OCI-LY1 (cell line): ENCODE data around the gene RNF183.

ENCODE experiments used
- H2AFZ ChIP-seq: fragments of 200-600 bp; sonication (generic), shearing (Covaris generic); 2 replicates; pipeline ENCODE4 v1.6.0; 2014; ENCODE audit warnings: antibody characterized with exemption, mild to moderate bottlenecking, low read length
- H3F3A ChIP-seq: fragments of 200-600 bp; sonication (generic), shearing (Covaris generic); 2 replicates; pipeline ENCODE4 v1.6.0; 2014; ENCODE audit warnings: mild to moderate bottlenecking, antibody characterized with exemption, low read length, moderate library complexity; ENCODE audit not compliant: insufficient read depth
- H3K27ac ChIP-seq: fragments of 200-600 bp; sonication (generic); 2 replicates; pipeline ENCODE4 v1.5.1; 2014; ENCODE audit warnings: low read length, mixed run types, mild to moderate bottlenecking, low read depth; ENCODE audit not compliant: poor library complexity, severe bottlenecking
- H3K27me3 ChIP-seq: fragments of 200-600 bp; sonication (generic); 2 replicates; pipeline ENCODE4 v1.6.0; 2014; ENCODE audit warnings: antibody characterized with exemption, mild to moderate bottlenecking, low read length, moderate library complexity; ENCODE audit not compliant: insufficient read depth
- H3K36me3 ChIP-seq: fragments of 200-600 bp; sonication (generic); 2 replicates; pipeline ENCODE4 v1.6.1; 2014; ENCODE audit warnings: mild to moderate bottlenecking, antibody characterized with exemption, low read length, moderate library complexity, mixed read lengths; ENCODE audit not compliant: insufficient read depth
- H3K4me1 ChIP-seq: fragments of 200-600 bp; sonication (generic); 2 replicates; pipeline ENCODE4 v1.5.1; 2014; ENCODE audit warnings: mild to moderate bottlenecking, low read length, moderate library complexity; ENCODE audit not compliant: insufficient read depth, severe bottlenecking
- H3K4me2 ChIP-seq: fragments of 200-600 bp; sonication (generic), shearing (Covaris generic); 2 replicates; pipeline ENCODE4 v1.6.1; 2014; ENCODE audit warnings: low read length
- H3K4me3 ChIP-seq: fragments of 200-600 bp; sonication (generic); 2 replicates; pipeline ENCODE4 v1.5.1; 2014; ENCODE audit warnings: low read length, low read depth, mild to moderate bottlenecking, mixed read lengths; ENCODE audit not compliant: poor library complexity, severe bottlenecking
- H3K79me2 ChIP-seq: fragments of 200-600 bp; shearing (Covaris generic); 2 replicates; pipeline ENCODE4 v1.6.1; 2016; ENCODE audit warnings: mixed run types, low read length, mixed read lengths; ENCODE audit not compliant: insufficient read depth
- H3K9ac ChIP-seq: fragments of 200-600 bp; sonication (generic), shearing (Covaris generic); 2 replicates; pipeline ENCODE4 v1.6.1; 2014; ENCODE audit warnings: mild to moderate bottlenecking, low read length, mixed read lengths
- H3K9me2 ChIP-seq: fragments of 200-600 bp; sonication (generic), shearing (Covaris generic); 2 replicates; pipeline ENCODE4 v1.6.1; 2014; ENCODE audit warnings: low read depth, mild to moderate bottlenecking, low read length, mixed read lengths
- H3K9me3 ChIP-seq: fragments of 200-600 bp; shearing (Covaris generic); 2 replicates; pipeline ENCODE4 v1.6.1; 2014; ENCODE audit warnings: low read length, mixed read lengths
- H4K20me1 ChIP-seq: fragments of 200-600 bp; sonication (generic), shearing (Covaris generic); 2 replicates; pipeline ENCODE4 v1.6.0; 2016; ENCODE audit warnings: mild to moderate bottlenecking, low read length; ENCODE audit not compliant: insufficient read depth
- CTCF ChIP-seq: fragments of 200-600 bp; sonication (generic), shearing (Covaris generic); IDR thresholded peaks from 2 replicates; pipeline ENCODE4 v1.5.1; 2017; ENCODE audit warnings: mild to moderate bottlenecking, antibody characterized with exemption, low read length, moderate library complexity, mixed read lengths
- EZH2 ChIP-seq: fragments of 200-600 bp; sonication (generic), shearing (Covaris generic); IDR thresholded peaks from 2 replicates; pipeline ENCODE4 v1.8.0; 2017; ENCODE audit warnings: borderline replicate concordance, mixed run types, mild to moderate bottlenecking, antibody characterized with exemption, low read length, moderate library complexity, mixed read lengths

Gene RNF183

GRCh38 chr9:113247640-113248039, 55.5 kb downstream of the RNF183 start:
- TF ChIP-seq EZH2: no peak
- TF ChIP-seq CTCF: no peak
- Histone ChIP-seq H3K27me3 (no peaks in the 10 kb centered on the region), H3K27ac (no peak overlapping the region), H3K9me3 (no peaks in the 10 kb centered on the region), H3K9ac (no peak overlapping the region), H3K9me2 (no peaks in the 10 kb centered on the region), H3K79me2 (no peaks in the 10 kb centered on the region), H3K4me3 (no peak overlapping the region), H2AFZ (no peak overlapping the region), H3F3A (no peaks in the 10 kb centered on the region), H4K20me1 (no peaks in the 10 kb centered on the region), H3K4me1 (peaks cover 6% of the 10 kb centered on the region), H3K36me3 (no peaks in the 10 kb centered on the region), H3K4me2 (no peak overlapping the region)
